Hematopoietic multipotent progenitor cell (in vitro differentiated cells): Measurements from ENCODE around the gene GPX6. TPM values are rescaled to one million over a fixed set of nuclear protein-coding genes. Genes with fewer than 3 reads are reported as not detected.
"Not testable (repeated sequence)": the region's sequence is repeated elsewhere in the genome, so short reads cannot be mapped to it uniquely, and the experiment has no call there.

ENCODE experiments used
- DNase-seq, 3 donors: peaks; one replicate each; pipeline ENCODE4 v3.0.0-alpha.2; 2011 to 2015; ENCODE audit warnings: low read depth in 2 of 3, low spot score in 2 of 3
- total RNA-seq: library from RNA; depleted of rRNA; stranded (reverse); fragments of >200 nt; gene quantifications from one replicate; pipeline ENCODE4 v1.2.3, GENCODE V29; 2012

GPX6 gene
- total RNA-seq, 1 donor: not detected

DNA sequence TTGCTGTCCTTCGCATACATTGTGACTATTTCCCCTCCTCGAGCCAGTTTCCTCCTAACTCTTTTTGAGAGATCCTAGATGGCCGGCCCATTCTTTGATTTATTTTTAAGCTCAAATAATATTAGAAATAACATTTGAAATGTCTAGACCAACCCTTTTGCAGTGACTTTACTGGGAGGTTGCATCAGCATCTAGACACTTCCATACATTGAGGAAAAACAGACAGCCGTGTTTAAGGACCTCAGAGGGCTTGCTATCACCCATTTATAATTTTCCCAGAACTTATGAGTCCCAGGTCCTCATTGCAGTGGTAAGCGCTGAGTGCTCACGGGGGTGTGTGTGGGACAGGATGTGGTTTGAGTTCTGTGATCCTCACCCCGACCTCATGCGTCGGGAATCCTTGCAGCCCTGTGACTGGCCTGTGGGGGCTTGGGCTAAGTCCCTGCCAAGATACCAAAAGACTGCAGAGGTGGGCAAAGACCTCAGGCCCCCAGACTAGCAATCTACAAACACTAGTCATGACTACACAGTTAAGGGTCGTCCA is 10.0 kb upstream of the GPX6 start, which contains the start of gene GPX5:
GPX5 (plus strand) TSS at position 386 of the 544 bp plus-strand sequence; CDS start at position 519, 133 bp downstream.
- DNase-seq: no peak

DNA sequence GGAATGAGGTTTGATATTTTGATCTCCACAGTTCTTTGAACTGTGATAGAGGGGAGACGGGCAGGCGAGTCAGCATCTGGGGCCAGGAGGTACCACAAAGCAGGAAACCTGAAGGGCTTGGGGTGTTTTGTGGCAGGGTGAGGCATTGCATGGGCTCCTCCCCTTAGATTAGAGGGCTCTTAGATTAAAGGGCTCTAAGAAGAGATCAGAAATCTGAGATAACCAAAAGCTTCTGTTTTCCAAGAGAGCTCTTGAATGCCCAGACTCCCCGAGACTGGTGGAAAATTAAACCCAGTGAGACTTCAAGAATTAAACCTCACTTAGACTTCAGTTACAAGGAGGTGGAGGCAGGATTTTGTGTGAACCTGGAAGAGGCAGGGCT is 7.6 kb upstream of the GPX6 start:
- peak in 2 of 3 donors; percentile 15 to 42 for DNase-seq

GRCh38 chr6:28522594-28523240 is 7.1 kb upstream of the GPX6 start:
- no peak for DNase-seq

GRCh38 chr6:28517964-28518363 is 2.4 kb upstream of the GPX6 start:
- DNase-seq: no peak

- DNase-seq: not testable (repeated sequence)
Observed at GRCh38 chr6:28512387-28512786, 3.2 kb downstream of the GPX6 start.

- DNase-seq: no peak
Observed at GRCh38 chr6:28511628-28512300, 3.8 kb downstream of the GPX6 start.

DNA sequence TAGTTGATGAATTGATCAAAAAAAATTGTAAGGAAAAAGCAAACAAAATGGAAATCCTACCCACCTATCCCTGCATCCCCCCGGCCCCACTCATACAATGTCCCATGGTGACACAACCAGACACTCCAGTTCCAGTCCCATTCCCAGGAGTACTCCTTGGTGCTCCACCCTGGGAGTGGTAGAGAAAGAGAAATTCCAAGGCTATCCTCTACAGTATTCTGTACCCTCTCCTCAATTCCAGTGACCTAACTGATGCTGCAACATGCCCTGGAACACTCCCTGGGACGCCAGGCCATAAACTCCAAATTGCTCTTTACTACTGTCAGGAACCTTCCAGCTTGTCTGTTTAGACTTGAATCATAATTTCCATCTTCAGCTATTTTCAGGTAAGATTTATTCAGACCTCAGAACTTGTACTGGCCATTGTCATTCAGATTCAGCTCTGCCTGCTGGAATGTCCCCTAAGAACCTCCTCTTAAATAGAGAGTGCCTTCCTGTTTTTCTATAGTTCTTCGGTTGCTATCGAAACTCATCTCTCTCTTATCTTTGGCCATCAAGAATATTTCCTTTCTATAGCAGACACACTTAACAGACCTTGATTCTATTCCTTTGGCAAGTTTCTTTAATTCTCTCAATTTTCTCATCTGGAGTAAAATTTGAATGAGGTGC is 8.7 kb downstream of the GPX6 start:
- DNase-seq: peak in 1 of 3 donors; percentile 17

DNA sequence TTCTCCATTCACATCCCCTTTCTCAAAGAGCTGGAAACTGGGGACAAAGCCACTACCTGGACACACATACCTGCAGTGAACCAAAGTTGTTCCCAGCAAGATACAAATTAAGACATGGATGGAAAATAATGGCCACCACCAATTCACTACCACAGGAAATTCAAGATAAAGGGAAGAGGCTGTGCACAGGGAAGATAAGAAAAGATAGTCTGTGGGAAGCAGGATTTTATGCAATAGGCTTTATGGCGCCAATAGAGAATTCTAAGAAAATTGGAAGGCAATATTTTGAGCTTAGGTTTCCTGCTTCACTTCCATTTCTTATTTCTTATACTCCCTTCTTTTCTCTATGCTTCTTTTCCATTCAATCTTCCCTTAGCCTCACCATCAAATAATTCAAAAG is 9.9 kb downstream of the GPX6 start:
- no peak for DNase-seq

GRCh38 chr6:28502709-28503305 is 12.8 kb downstream of the GPX6 start:
- not testable (repeated sequence) for DNase-seq

DNA sequence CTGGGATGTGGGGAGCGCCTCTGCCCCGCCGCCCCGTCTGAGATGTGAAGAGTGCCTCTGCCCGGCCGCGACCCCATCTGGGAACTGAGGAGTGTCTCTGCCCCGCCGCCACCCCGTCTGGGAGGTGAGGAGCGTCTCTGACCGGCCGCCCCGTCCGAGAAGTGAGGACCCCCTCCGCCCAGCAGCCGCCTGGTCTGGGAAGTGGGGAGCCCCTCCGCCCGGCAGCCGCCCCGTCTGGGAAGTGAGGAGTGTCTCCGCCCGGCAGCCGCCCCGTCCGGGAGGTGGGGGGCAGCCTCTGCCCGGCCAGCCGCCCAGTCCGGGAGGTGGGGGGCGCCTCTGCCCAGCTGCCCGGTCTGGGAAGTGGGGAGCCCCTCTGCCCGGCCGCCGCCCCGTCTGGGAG is 13.5 kb downstream of the GPX6 start:
- DNase-seq: not testable (repeated sequence)

DNA sequence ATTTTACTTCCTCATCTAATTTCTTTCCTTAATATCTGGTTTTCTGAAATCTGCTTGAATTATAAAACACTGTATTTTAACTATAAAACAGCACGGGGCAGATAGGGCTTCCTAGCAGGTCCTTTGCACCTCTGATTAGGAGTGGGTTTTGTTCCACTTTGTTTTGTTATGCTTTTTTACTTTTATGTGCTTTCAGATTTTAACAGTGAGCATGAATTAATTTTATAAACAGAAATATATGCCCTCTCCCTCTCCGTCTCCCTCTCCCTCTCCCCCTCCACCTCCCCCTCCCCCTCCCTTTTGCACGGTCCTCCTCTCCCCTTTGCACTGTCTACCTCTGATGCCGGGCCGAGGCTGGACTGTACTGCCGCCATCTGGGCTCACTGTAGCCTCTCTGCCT is 14.3 kb downstream of the GPX6 start:
- DNase-seq: no peak

- DNase-seq: no peak
Observed at GRCh38 chr6:28497893-28498292, 17.7 kb downstream of the GPX6 start.

DNA sequence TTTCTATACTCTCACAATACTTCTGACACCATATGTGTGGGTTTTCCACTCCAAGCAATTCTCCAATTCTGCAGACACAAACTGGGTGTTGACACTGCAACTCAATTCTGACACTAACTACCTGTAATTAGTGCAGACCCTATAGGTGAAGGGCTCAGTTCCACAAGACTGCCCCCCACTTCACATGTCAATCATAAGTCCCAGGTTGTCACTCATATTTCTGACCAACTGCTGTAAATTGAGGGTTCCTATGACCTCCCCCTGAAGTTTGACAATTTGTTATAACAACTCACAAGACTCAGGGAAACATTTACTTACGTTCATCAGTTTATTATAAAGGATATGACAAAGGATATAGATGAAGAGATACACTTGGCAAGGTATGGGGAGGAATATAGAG is 18.3 kb downstream of the GPX6 start:
- DNase-seq: no peak

DNA sequence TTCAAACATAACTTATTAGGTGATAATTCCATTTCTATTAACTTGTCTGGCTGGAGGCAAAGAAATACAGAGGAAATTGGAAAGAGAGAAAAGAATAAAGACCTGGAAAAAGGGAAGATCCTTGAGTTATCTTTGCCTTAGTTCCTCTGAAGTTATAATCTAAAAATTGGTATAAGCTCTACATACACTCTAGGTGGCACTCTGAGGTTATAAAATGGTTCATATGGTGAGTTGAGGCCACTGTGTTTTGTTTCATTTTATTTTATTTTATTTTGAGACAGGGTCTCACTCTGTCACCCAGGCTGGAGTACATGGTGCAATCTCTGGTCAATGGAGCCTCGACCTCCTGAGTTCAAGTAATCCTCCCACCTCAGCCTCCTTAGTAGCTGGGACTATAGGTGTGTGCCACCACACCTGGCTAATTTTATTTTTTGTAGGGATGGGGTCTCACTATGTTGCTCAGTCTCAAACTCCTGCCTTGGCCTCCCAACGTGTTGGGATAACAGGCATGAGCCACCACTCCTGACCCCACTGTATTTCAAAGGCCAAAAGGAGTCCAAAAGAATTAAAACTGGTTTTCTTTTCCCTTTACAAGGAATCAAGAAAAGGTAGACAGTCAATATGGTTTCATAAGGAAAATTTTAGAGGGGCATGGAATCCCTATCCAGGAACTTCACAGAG is 19.4 kb downstream of the GPX6 start:
- DNase-seq: peak in 2 of 3 donors; percentile 20 to 54

GRCh38 chr6:28491984-28492317 is 23.6 kb downstream of the GPX6 start:
- DNase-seq: no peak

DNA sequence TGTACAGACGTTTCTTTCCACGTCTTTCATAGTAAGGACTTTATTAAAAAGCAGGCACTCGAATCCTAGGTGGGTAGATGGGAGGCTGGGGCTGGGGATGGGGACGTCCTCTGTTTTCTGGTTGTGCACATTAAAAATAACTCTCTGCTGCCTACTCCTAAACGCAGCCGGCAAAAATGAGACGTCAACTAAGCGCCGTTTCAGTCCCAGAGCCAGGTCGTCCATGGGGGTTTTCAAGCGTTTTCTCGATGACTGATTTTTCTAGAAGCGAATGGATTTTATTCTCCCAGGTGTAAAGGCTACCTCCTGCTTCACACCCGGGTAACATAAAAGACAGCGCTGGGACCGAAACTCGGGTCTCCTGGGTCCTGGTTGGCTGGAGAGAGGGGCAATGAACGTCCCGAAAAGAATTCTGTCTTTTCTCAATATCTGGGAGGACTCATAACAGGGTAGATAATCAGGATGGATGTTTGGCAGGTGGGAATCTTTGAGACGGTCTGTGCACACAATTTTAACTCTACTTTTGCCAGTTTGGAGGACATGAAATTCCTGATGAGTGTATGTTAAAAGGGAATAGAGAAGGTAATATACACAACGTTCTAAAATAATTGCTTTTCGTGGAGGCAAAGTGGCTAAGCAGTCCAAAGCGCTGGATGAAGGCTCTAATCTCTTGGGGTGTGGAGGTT is 25.2 kb downstream of the GPX6 start:
- DNase-seq: peak in 2 of 3 donors; percentile 15 to 39

DNA sequence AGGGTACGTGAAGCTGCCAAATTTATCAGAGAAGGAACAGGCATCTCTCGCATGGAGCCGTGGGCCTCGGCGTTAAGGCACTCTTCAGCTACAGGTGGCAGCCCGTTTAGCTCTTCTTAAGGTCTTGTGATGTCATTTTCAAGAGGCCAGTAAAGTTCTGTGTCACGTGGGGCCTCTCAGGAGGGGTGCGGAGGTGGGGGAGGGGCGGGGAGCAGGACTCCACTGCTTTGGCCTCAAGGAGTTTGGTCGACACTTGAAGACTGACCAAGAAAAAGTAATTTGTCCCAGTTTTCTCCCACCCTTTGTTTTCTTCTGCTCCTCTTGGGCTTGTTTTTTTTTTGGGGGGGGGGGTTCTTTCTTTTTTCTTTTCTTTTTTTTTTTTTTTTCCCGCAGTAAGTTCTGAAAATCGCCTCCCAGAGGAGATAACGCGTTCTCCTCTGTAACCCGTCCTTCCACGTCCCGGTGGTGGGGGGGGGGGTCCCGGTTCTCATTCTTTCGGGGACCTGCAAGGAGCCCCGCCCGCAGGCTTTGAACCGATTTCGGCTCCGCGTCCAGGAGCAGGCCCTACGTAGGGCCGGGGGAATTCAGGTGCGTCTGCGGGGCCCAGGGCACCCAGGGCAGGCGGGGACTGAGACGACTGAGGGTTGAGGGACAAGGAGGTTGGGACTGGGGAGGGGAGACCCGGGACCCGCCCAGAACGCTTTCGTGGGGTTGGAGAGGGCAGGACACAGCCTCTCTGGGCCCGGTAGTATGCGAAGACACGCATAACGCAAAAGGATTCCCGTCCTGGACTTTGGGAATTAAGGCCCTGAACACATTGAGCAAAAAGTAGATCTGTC is 26.0 kb downstream of the GPX6 start:
- peak in 2 of 3 donors; percentile 62 to 78 for DNase-seq

GRCh38 chr6:28488916-28489365 is 26.7 kb downstream of the GPX6 start:
- peak in 2 of 3 donors; percentile 31 to 78 for DNase-seq
